WI38 (cell line): Measurements from ENCODE around the gene PID1.

Experiments used
- H3K4me3 ChIP-seq: 2 replicates; pipeline ENCODE4 v1.5.1; 2011; ENCODE audit warnings: low read depth, mild to moderate bottlenecking, control low read depth, low read length
- TF ChIP-seq, protein P1 (sequence below): IDR thresholded peaks from 2 replicates; pipeline ENCODE4 v1.5.1; 2012; ENCODE audit warnings: low read depth, mild to moderate bottlenecking, control low read depth, low read length

PID1 gene

DNA sequence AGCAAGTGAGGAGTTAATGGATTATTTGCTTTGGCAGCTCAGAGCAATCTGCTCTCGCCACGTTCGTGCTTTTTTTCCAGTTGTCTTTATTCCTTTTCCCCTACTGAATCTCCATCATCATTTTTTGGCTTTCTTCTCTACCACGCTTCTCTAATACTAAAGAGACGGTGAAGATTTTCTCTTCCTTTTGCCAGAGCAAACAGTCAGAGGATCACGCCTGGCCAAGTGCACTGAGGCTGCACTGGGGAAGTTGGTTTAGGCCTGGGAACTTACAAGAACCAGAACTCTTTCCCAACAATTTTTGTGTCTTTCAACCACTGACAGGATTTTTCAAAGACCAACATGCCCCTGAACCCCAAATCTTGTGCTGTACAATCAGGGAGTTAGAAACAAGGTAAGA, 172.3 kb downstream of the PID1 start:
- TF ChIP-seq, protein P1, sequence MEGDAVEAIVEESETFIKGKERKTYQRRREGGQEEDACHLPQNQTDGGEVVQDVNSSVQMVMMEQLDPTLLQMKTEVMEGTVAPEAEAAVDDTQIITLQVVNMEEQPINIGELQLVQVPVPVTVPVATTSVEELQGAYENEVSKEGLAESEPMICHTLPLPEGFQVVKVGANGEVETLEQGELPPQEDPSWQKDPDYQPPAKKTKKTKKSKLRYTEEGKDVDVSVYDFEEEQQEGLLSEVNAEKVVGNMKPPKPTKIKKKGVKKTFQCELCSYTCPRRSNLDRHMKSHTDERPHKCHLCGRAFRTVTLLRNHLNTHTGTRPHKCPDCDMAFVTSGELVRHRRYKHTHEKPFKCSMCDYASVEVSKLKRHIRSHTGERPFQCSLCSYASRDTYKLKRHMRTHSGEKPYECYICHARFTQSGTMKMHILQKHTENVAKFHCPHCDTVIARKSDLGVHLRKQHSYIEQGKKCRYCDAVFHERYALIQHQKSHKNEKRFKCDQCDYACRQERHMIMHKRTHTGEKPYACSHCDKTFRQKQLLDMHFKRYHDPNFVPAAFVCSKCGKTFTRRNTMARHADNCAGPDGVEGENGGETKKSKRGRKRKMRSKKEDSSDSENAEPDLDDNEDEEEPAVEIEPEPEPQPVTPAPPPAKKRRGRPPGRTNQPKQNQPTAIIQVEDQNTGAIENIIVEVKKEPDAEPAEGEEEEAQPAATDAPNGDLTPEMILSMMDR: no peak
- H3K4me3 ChIP-seq: no peak overlapping the region

DNA sequence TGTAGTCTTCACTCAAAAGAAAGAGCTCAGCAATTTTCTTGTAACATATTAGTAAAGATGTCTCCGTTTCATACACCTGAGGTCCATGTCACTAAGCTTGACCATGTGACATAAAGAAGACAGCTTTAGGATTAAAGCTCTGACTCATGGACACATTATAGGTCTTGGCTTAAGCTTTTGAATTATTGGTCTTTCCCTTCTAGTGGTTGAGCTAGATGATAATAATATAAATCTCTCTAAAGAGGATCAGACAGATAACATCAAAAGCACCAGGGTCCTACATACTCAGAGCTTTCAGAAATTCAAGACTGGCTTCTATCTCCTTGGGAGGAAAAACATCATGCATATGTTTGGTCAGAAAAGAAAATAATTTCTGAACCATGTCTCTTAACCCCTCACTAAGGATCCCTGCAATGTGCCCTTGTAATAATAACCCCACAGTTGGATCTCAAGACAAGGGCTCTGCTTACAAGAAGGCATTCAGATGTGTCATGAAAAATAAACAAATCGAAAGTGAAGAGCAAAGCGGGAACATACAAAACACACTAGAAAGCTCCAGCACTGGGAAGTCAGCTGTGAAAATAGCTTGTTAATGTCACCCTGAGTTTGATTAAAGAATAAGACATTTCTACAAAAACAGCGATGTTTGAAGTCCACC, 174.5 kb downstream of the PID1 start:
- H3K4me3 ChIP-seq: no peak overlapping the region
- TF ChIP-seq, protein P1: no peak

DNA sequence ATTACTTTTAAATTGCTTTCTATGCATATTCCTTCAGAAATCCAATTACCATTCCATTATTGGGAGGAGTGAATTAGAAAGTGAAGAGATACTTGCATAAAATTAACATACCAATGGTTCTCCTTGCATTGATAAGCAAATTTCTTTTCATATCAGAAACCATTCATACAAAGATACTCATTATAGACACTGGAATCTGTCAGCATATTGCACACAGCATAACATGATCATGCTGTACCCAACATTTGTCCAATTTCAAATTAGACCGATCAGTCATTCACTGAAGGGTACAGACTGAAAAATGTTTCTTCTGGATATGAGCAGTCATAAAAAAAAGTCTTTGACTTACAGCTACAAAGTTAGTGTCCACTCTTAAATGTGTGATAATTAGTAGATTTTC, 175.6 kb downstream of the PID1 start:
- TF ChIP-seq, protein P1: no peak
- no peak overlapping the region for H3K4me3 ChIP-seq

DNA sequence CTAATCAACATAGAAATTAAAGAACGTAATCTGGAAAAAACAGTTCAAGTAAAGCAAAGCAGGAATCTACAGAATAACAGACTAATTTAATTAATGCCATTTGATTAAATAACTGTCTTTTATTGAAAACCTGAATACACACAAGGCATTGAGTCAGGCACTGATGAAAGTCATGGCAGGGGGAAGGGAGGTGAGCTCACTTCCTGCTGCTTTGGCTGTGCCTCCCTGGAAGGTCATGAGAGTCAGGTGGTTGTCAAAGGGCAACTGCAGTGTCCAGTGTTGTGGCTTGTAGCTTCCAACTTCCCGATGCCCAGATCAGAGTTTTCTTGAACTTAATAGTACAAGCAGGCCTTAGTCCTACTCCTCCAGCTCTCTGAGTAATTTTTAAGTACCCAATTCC, 180.9 kb downstream of the PID1 start:
- TF ChIP-seq, protein P1: no peak
- no peak overlapping the region for H3K4me3 ChIP-seq

DNA sequence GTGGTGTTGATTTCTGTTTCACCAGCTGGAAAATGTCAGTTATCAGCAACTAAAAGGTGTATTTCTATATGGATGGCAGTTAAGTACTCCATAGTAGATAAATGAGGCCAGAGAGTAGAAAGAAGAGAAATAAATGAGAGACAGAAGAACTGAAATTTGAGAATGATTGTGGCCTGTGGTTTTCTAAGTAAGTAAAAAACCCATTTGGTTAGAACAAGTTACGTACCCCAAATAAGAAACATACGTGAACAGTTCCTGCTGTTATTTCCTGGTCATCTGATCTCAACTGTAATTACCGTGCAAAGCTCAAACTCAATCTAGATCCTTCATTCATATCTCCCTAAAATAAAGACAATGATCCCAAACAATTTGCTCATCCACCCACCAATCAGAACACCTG, 181.3 kb downstream of the PID1 start:
- TF ChIP-seq, protein P1: no peak
- no peak overlapping the region for H3K4me3 ChIP-seq

DNA sequence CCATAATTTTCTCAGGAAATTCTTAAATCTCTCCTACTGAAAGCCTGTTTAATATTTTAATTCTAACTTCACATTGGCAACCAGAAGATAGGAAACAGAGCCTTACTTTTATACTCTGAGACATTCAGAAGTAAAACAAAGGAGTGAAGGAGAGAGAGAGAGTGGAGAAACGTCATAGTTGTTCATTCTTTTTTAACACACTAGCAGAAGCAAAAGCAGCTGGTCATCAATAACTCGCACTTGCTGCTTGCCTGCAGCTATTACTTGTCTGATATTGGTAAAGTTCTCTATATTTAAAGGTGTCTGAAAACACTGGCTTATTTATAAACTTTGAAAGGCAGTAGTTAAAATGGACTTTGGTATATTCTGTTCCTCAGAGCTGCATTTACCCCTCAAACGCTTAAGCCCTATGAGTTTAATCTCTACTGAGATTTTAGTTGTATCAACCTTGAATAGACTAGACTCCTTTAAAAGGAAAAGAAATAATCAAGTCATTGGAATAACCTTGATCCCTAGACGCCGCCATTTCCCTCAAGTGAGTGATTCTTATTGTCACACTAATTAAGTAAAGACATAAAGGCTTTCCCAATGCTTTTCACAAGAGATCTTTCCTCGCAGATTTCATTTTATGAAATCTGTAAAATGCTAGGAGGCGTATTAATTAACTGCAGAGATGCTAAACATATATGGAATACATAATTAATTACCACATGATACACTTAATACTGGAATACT, 182.0 kb downstream of the PID1 start:
- H3K4me3 ChIP-seq: no peak overlapping the region
- TF ChIP-seq, protein P1: no peak

DNA sequence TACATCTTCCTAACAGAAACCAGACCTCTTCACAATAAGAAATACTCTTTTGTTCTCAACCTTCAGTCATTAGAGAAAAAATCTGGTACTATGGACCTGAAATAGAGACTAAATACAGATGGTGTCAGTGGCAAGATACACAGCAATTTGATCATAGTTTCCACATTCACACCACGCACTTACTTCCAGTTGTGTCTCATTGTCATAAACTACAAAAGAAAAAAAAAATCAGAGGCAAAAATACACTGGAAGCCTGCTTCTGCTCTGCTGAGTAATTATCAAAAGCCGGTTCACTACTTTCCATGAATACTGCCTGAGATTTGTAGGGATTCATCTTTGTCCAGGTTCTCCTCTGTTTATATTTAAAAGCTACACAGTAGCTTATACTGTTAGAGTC, 182.6 kb downstream of the PID1 start:
- no peak overlapping the region for H3K4me3 ChIP-seq
- TF ChIP-seq, protein P1: no peak
